Measurements from ENCODE around the gene NR6A1. TPM values are rescaled to one million over a fixed set of nuclear protein-coding genes. Genes with fewer than 3 reads are reported as not detected.

The NR6A1 gene
- total and polyA plus RNA-seq, 2 experiments from 2014 or later: 0.16 TPM; not detected in 1

GRCh38 chr9:124596172-124596839 lies 174.8 kb downstream of the NR6A1 start:
- peaks cover 12% of the 10 kb centered on the region; the same call in 1 of the 2 replicates for H3K4me1 ChIP-seq (ENCODE audit: insufficient read depth)

GRCh38 chr9:124595743-124596142 lies 175.4 kb downstream of the NR6A1 start:
- no peak overlapping the region for H2AFZ ChIP-seq

More at GRCh38 chr9:124596172-124596839, 174.8 kb downstream of the NR6A1 start:
- Histone ChIP-seq H4K20me1 (ENCODE audit: insufficient read depth) (no peaks in the 10 kb centered on the region), H2AFZ (no peak overlapping the region), H3K9me2 (ENCODE audit: insufficient read depth) (no peaks in the 10 kb centered on the region), H3K27me3 (replicated peaks; ENCODE audit: insufficient read depth) (no peaks in the 10 kb centered on the region), H3K9me3 (ENCODE audit: low read depth) (no peaks in the 10 kb centered on the region), H3K9ac (no peak overlapping the region), H3F3A (ENCODE audit: insufficient read depth) (no peaks in the 10 kb centered on the region), H3K79me2 (ENCODE audit: insufficient read depth) (no peaks in the 10 kb centered on the region), H3K4me3 (no peak overlapping the region), H3K4me2 (ENCODE audit: unreplicated experiment) (no peak overlapping the region), H3K27ac (no peak overlapping the region), H3K36me3 (ENCODE audit: low read depth) (no peaks in the 10 kb centered on the region)
- TF ChIP-seq EZH2phosphoT487 (IDR thresholded peaks at IDR 0.05; ENCODE audit: insufficient read depth, low read depth) (no peak), EZH2 (IDR thresholded peaks at IDR 0.05; ENCODE audit: insufficient read depth, poor library complexity, severe bottlenecking) (no peak)
- 73 to 75% methylated on average over 6 of the region's 6 CpGs for WGBS, 2 experiments (ENCODE audit: low coverage in 1 of 2, low lambda C conversion rate in 2 of 2, missing lambda C conversion rate in 2 of 2)
- DNase-seq: no peak
- in situ Hi-C loops (cut with MboI): no loop called here

GRCh38 chr9:124594673-124595072 lies 176.4 kb downstream of the NR6A1 start:
- H3K27me3 ChIP-seq (replicated peaks; ENCODE audit: insufficient read depth): no peaks in the 10 kb centered on the region
- H3K79me2 ChIP-seq (ENCODE audit: insufficient read depth): no peaks in the 10 kb centered on the region
- H3K9me2 ChIP-seq (ENCODE audit: insufficient read depth): no peaks in the 10 kb centered on the region
- H3K9ac ChIP-seq: no peak overlapping the region
- H3K36me3 ChIP-seq (ENCODE audit: low read depth): no peaks in the 10 kb centered on the region
- no peaks in the 10 kb centered on the region for H3F3A ChIP-seq (ENCODE audit: insufficient read depth)
- no peak overlapping the region for H2AFZ ChIP-seq
- H4K20me1 ChIP-seq (ENCODE audit: insufficient read depth): no peaks in the 10 kb centered on the region
- no peaks in the 10 kb centered on the region for H3K9me3 ChIP-seq (ENCODE audit: low read depth)
- no peak for DNase-seq
- TF ChIP-seq EZH2 (IDR thresholded peaks at IDR 0.05; ENCODE audit: insufficient read depth, poor library complexity, severe bottlenecking): no peak
- TF ChIP-seq EZH2phosphoT487 (IDR thresholded peaks at IDR 0.05; ENCODE audit: insufficient read depth, low read depth): no peak
- no peak overlapping the region for H3K4me3 ChIP-seq
- in situ Hi-C loops (cut with MboI): no loop called here
- WGBS, 2 experiments (ENCODE audit: low coverage in 1 of 2, low lambda C conversion rate in 2 of 2, missing lambda C conversion rate in 2 of 2): 43 to 46% methylated on average over 3 of the region's 3 CpGs
- no peak overlapping the region for H3K27ac ChIP-seq
- no peak overlapping the region for H3K4me2 ChIP-seq (ENCODE audit: unreplicated experiment)
- H3K4me1 ChIP-seq (ENCODE audit: insufficient read depth): peaks cover 12% of the 10 kb centered on the region; the same call in 1 of the 2 replicates

More at GRCh38 chr9:124595743-124596142, 175.4 kb downstream of the NR6A1 start:
- no peaks in the 10 kb centered on the region for H3K9me2 ChIP-seq (ENCODE audit: insufficient read depth)
- H3F3A ChIP-seq (ENCODE audit: insufficient read depth): no peaks in the 10 kb centered on the region
- H4K20me1 ChIP-seq (ENCODE audit: insufficient read depth): no peaks in the 10 kb centered on the region
- WGBS, 2 experiments (ENCODE audit: low coverage in 1 of 2, low lambda C conversion rate in 2 of 2, missing lambda C conversion rate in 2 of 2): 79 to 84% methylated on average over 7 of the region's 7 CpGs
- H3K36me3 ChIP-seq (ENCODE audit: low read depth): no peaks in the 10 kb centered on the region
- no peak overlapping the region for H3K4me2 ChIP-seq (ENCODE audit: unreplicated experiment)
- no peak for DNase-seq
- H3K79me2 ChIP-seq (ENCODE audit: insufficient read depth): no peaks in the 10 kb centered on the region
- no peaks in the 10 kb centered on the region for H3K9me3 ChIP-seq (ENCODE audit: low read depth)
- in situ Hi-C loops (cut with MboI): no loop called here
- peaks cover 12% of the 10 kb centered on the region; the same call in 1 of the 2 replicates for H3K4me1 ChIP-seq (ENCODE audit: insufficient read depth)
- H3K9ac ChIP-seq: no peak overlapping the region
- TF ChIP-seq EZH2phosphoT487 (IDR thresholded peaks at IDR 0.05; ENCODE audit: insufficient read depth, low read depth) (no peak), EZH2 (IDR thresholded peaks at IDR 0.05; ENCODE audit: insufficient read depth, poor library complexity, severe bottlenecking) (no peak)
- H3K4me3 ChIP-seq: no peak overlapping the region
- no peak overlapping the region for H3K27ac ChIP-seq
- no peaks in the 10 kb centered on the region for H3K27me3 ChIP-seq (replicated peaks; ENCODE audit: insufficient read depth)

- no peaks in the 10 kb centered on the region for H4K20me1 ChIP-seq (ENCODE audit: insufficient read depth)
- WGBS, 2 experiments (ENCODE audit: low coverage in 1 of 2, low lambda C conversion rate in 2 of 2, missing lambda C conversion rate in 2 of 2): 45 to 56% methylated on average over 3 of the region's 3 CpGs
- DNase-seq: no peak
These were observed 176.9 kb downstream of the NR6A1 start for GRCh38 chr9:124594225-124594624.

More at GRCh38 chr9:124594225-124594624, 176.9 kb downstream of the NR6A1 start:
- in situ Hi-C loops (cut with MboI): no loop called here
- Histone ChIP-seq H3K27me3 (replicated peaks; ENCODE audit: insufficient read depth) (no peaks in the 10 kb centered on the region), H3K79me2 (ENCODE audit: insufficient read depth) (no peaks in the 10 kb centered on the region), H3K27ac (no peak overlapping the region), H3K9ac (no peak overlapping the region), H3K4me3 (no peak overlapping the region), H3K9me3 (ENCODE audit: low read depth) (no peaks in the 10 kb centered on the region), H3F3A (ENCODE audit: insufficient read depth) (no peaks in the 10 kb centered on the region), H3K4me1 (ENCODE audit: insufficient read depth) (peaks cover 12% of the 10 kb centered on the region; the same call in 1 of the 2 replicates), H3K36me3 (ENCODE audit: low read depth) (no peaks in the 10 kb centered on the region), H3K9me2 (ENCODE audit: insufficient read depth) (no peaks in the 10 kb centered on the region), H3K4me2 (ENCODE audit: unreplicated experiment) (no peak overlapping the region), H2AFZ (peak overlapping the region; percentile 50; the same call in 1 of the 2 replicates)
- TF ChIP-seq EZH2 (IDR thresholded peaks at IDR 0.05; ENCODE audit: insufficient read depth, poor library complexity, severe bottlenecking) (no peak), EZH2phosphoT487 (IDR thresholded peaks at IDR 0.05; ENCODE audit: insufficient read depth, low read depth) (no peak)
